Activated CD8-positive, alpha-beta T cell treated with anti-CD3 and anti-CD28 coated beads, Interleukin-2, amount 10 ng/mL, durations not matched to agents 7 days and 5 days (primary cell): ENCODE data around the gene MSH3. TPM values are rescaled to one million over a fixed set of nuclear protein-coding genes. Genes with fewer than 3 reads are reported as not detected.
A peak's percentile ranks its signal among the peaks of the same experiment; 100 is the strongest.
"Not testable (repeated sequence)": the region's sequence is repeated elsewhere in the genome, so short reads cannot be mapped to it uniquely, and the experiment has no call there.

Source experiments
- ATAC-seq: fragments of 150-1000 bp; cut with Tn5 transposase; one replicate; pipeline ENCODE4 v1.10.0; 2021; ENCODE audit warnings: moderate library complexity
- CTCF ChIA-PET: fragments of 350-600 bp; sonication (Branson Sonifier 250); formaldehyde crosslinking; loops from one replicate; lab custom pipeline; 2021; ENCODE audit warnings: antibody characterized with exemption; lab: Charles Lee
- POLR2A ChIA-PET: fragments of 350-600 bp; sonication (Branson Sonifier 250); formaldehyde crosslinking; loops from one replicate; lab custom pipeline; 2021; ENCODE audit warnings: antibody characterized with exemption; lab: Charles Lee
- DNase-seq: peaks from one replicate; pipeline ENCODE4 v3.0.0-alpha.2; 2020
- H3K27ac Mint-ChIP-seq: one replicate; pipeline ENCODE4 v1.8.0; 2021; ENCODE audit warnings: mild to moderate bottlenecking, mixed read lengths
- H3K27me3 Mint-ChIP-seq: one replicate; pipeline ENCODE4 v1.8.0; 2021; ENCODE audit warnings: low read depth, mixed read lengths
- H3K36me3 Mint-ChIP-seq: one replicate; pipeline ENCODE4 v1.8.0; 2021; ENCODE audit warnings: low read depth, mixed read lengths
- H3K4me1 Mint-ChIP-seq: one replicate; pipeline ENCODE4 v1.8.0; 2021; ENCODE audit warnings: low read depth, mixed read lengths
- H3K4me3 Mint-ChIP-seq: one replicate; pipeline ENCODE4 v1.8.0; 2021; ENCODE audit warnings: mild to moderate bottlenecking, mixed read lengths
- H3K9me3 Mint-ChIP-seq: one replicate; pipeline ENCODE4 v1.8.0; 2022; ENCODE audit warnings: mixed read lengths; ENCODE audit not compliant: insufficient read depth
- total RNA-seq, 2 experiments: library from RNA; stranded (reverse); gene quantifications; one replicate each; pipeline ENCODE4 v1.2.3, GENCODE V29; 2021

MSH3 gene
- total RNA-seq, 2 experiments from 2014 or later = 20.1 to 20.3 TPM

DNA sequence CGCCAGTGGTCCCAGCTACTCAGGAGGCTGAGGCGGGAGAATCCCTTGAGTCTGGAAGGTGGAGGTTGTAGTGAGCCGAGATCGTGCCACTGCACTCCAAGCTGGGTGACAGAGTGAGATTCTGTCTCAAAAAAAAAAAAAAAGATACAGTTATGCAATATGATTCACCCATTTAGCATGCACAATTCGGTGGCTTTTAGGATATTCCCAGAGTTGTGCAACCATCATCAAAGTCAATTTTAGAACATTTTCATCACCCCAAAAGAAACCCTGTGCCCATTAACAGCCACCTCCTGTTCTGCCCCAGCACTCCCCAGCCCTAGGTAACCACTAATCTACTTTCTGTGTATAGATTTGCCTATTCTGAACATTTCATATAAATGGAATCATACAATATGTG, 4.7 kb downstream of the MSH3 start:
- H3K27ac Mint-ChIP-seq = no peak overlapping the region
- no peak for DNase-seq
- H3K4me1 Mint-ChIP-seq = peaks cover 23% of the 10 kb centered on the region
- ChIA-PET CTCF (interaction anchor here (1.7 kb wide), 1 partner anchor 10 kb away, joined by 5 read pairs; no protein-coding TSS in a partner anchor), POLR2A (no interaction called here)
- H3K27me3 Mint-ChIP-seq = no peaks in the 10 kb centered on the region
- H3K9me3 Mint-ChIP-seq = no peaks in the 10 kb centered on the region
- H3K4me3 Mint-ChIP-seq = no peak overlapping the region
- no peak for ATAC-seq
- H3K36me3 Mint-ChIP-seq = peaks cover 67% of the 10 kb centered on the region

- H3K27ac Mint-ChIP-seq, CTCF ChIA-PET, H3K9me3 Mint-ChIP-seq, ATAC-seq, DNase-seq, H3K4me3 Mint-ChIP-seq, H3K27me3 Mint-ChIP-seq, POLR2A ChIA-PET: not testable (repeated sequence)
- Mint-ChIP-seq H3K36me3 (peaks cover 79% of the 10 kb centered on the region), H3K4me1 (peaks cover 20% of the 10 kb centered on the region)
These were observed 6.2 kb downstream of the MSH3 start for GRCh38 chr5:80660661-80661060.

DNA sequence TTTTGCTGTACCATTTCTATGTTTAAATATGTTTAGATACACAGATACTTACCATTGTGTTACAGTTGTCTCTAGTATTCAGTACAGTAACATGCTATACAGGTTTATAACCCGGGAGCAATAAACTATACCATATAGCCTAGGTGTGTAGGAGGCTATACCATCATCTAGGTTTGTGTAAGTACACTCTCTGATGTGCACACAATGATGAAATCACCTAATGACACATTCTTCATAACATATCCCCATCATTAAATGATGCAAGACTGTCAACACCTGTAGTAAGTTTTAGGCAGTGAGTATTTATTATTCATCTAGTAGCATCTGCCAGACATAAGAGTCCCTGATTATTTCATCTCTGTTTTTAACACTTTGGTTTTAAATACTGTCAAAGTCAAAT, 7.7 kb downstream of the MSH3 start:
- Mint-ChIP-seq H3K4me3 (no peak overlapping the region), H3K36me3 (peaks cover 79% of the 10 kb centered on the region), H3K27me3 (no peaks in the 10 kb centered on the region), H3K27ac (no peak overlapping the region), H3K4me1 (peaks cover 7% of the 10 kb centered on the region), H3K9me3 (no peaks in the 10 kb centered on the region)
- DNase-seq (no peak), ATAC-seq (no peak)
- CTCF ChIA-PET = interaction anchor here (3.0 kb wide), 1 partner anchor 11 kb away, joined by 14 read pairs; no protein-coding TSS in a partner anchor
- POLR2A ChIA-PET = no interaction called here

GRCh38 chr5:80665057-80665456, 10.6 kb downstream of the MSH3 start:
- DNase-seq (no peak), ATAC-seq (no peak)
- CTCF ChIA-PET = interaction anchor here (1.4 to 6.3 kb wide), 4 partner anchors 8 to 634 kb away, joined by 3 to 36 read pairs (median 9); partner anchors contain the start of gene DHFR
- POLR2A ChIA-PET = interaction anchor here (5.2 kb wide), 1 partner anchor 9 kb away, joined by 22 read pairs; the partner anchor contains the start of genes DHFR and MSH3
- Mint-ChIP-seq H3K27ac (no peak overlapping the region), H3K4me3 (no peak overlapping the region), H3K36me3 (peaks cover 64% of the 10 kb centered on the region), H3K9me3 (no peaks in the 10 kb centered on the region), H3K4me1 (peaks cover 7% of the 10 kb centered on the region), H3K27me3 (no peaks in the 10 kb centered on the region)

DNA sequence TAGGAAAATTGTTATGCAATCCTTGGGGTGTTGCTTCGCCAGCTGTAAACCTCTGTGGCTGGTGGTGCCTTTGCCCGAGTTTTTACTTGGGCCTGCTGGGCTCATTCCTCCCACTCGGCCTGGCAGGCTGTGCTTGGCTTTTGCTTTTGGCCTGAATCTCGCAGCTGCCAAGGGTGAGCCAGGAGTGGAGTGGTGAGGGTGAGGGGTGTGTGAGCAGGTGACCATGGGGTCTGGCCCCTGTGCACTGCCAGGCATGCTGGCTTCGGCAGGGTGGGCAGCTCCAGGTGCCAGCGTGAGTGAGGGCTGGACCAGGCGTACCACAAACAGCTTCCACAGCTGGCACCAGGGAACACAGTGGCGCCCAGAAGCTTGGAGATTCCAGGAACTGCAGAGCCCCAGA, 12.9 kb downstream of the MSH3 start:
- Mint-ChIP-seq H3K36me3 (peaks cover 52% of the 10 kb centered on the region), H3K27me3 (no peaks in the 10 kb centered on the region), H3K4me1 (peaks cover 5% of the 10 kb centered on the region), H3K9me3 (no peaks in the 10 kb centered on the region), H3K27ac (no peak overlapping the region), H3K4me3 (no peak overlapping the region)
- ChIA-PET POLR2A (interaction anchor here (1.1 to 5.2 kb wide), 3 partner anchors 12 to 14 kb away, joined by 3 to 22 read pairs (median 4); partner anchors contain the start of genes DHFR and MSH3), CTCF (interaction anchor here (1.2 to 6.3 kb wide), 2 partner anchors 9 to 11 kb away, joined by 3 to 36 read pairs; partner anchors contain the start of gene DHFR)
- DNase-seq (no peak), ATAC-seq (no peak)

DNA sequence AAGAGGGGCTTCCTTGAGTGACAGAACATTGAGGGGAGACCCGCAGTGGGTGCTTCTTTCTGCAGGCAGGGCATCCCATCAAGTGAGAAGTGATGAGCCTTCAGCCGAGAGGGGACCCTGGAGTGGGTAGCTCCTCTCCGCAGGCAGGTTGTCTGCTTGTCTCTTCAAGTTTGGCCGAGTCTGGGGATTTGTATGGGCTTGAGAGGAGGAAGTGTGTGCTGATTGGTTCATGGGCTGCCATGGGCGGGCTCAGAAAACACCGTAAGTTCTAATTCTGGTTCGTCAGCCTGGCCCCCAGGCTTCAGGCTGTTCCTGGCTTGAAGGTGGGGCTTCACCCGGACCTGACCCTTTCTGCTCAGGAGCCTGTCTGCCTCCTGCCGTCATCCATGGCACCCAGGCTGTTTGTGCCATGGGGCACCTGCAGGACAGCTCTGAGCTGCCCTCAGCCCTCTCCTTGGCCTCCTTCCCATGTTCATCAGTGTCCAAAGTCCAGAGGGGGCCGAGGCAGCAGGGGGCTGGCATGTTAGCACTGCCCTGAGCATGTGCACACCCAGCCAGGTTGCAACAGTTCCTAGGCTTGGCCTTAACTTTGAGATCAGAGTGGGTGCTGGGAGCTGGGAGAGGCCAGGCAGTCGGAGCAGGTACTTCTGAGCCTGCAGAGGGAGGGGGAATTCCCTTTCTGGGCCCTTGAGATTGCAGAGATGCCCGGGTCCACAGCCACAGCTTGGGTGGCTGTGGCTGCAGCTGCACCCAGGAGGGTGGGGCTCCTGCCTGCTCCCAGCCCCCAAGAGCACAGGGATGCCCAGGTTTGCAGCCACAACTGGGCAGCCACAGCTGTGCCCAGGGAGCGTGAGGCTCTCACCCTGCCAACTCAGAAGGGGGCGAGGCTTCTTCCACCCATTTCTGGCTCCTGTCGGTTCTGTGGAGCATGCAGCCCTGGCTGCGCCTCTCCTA, 13.8 kb downstream of the MSH3 start:
- Mint-ChIP-seq H3K27me3 (no peaks in the 10 kb centered on the region), H3K9me3 (no peaks in the 10 kb centered on the region), H3K4me3 (no peak overlapping the region), H3K36me3 (peaks cover 48% of the 10 kb centered on the region), H3K4me1 (peaks cover 5% of the 10 kb centered on the region), H3K27ac (peak overlapping the region; percentile 28)
- POLR2A ChIA-PET = interaction anchor here (1.3 to 5.2 kb wide), 2 partner anchors 12 to 15 kb away, joined by 4 to 22 read pairs; partner anchors contain the start of genes DHFR and MSH3
- DNase-seq (no peak), ATAC-seq (peak; percentile 44)
- CTCF ChIA-PET = interaction anchor here (1.2 to 6.3 kb wide), 3 partner anchors 8 to 440 kb away, joined by 3 to 36 read pairs (median 4); partner anchors contain the start of gene DHFR

- Mint-ChIP-seq H3K27me3 (no peaks in the 10 kb centered on the region), H3K36me3 (peaks cover 43% of the 10 kb centered on the region), H3K27ac (no peak overlapping the region), H3K9me3 (no peaks in the 10 kb centered on the region), H3K4me1 (peaks cover 3% of the 10 kb centered on the region), H3K4me3 (no peak overlapping the region)
- ChIA-PET CTCF (interaction anchor here (0.6 to 2.7 kb wide), 19 partner anchors 9 to 580 kb away, joined by 3 to 14 read pairs (median 4); partner anchors contain the start of gene MSH3), POLR2A (interaction anchor here (1.0 kb wide), 1 partner anchor 17 kb away, joined by 4 read pairs; the partner anchor contains the start of gene DHFR)
- ATAC-seq (peak; percentile 84), DNase-seq (peak; percentile 80)
These were observed 17.8 kb downstream of the MSH3 start for GRCh38 chr5:80672140-80672736.

DNA sequence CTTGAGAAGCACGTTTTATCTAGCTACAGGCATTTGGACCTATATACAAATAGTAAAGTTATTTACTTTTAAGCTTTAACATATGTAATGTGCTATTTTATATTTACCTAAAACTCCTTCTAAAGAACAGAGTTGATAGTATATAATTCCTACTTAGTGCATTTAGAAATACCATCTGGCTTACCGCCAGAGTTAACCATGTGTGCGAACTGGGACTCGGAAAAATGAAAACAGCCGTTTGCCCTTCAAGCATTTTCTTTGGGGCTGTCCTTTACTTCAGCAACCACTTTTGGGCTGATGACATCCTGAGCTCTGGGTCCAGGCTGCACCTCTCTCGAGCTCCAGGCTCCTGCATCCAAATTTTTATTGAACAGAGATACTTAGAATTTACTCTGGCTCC, 22.3 kb downstream of the MSH3 start:
- no peaks in the 10 kb centered on the region for H3K9me3 Mint-ChIP-seq
- no peaks in the 10 kb centered on the region for H3K4me1 Mint-ChIP-seq
- DNase-seq = no peak
- no peak overlapping the region for H3K27ac Mint-ChIP-seq
- ChIA-PET POLR2A (no interaction called here), CTCF (interaction anchor here (0.9 to 1.5 kb wide), 2 partner anchors 9 to 11 kb away, joined by 3 to 4 read pairs; no protein-coding TSS in a partner anchor)
- peaks cover 42% of the 10 kb centered on the region for H3K36me3 Mint-ChIP-seq
- H3K27me3 Mint-ChIP-seq = no peaks in the 10 kb centered on the region
- no peak for ATAC-seq
- no peak overlapping the region for H3K4me3 Mint-ChIP-seq

- POLR2A ChIA-PET = no interaction called here
- Mint-ChIP-seq H3K4me1 (peaks cover 27% of the 10 kb centered on the region), H3K4me3 (no peak overlapping the region), H3K27me3 (no peaks in the 10 kb centered on the region), H3K36me3 (peaks cover 40% of the 10 kb centered on the region), H3K27ac (no peak overlapping the region), H3K9me3 (no peaks in the 10 kb centered on the region)
- DNase-seq (no peak), ATAC-seq (no peak)
- CTCF ChIA-PET = interaction anchor here (0.8 to 6.8 kb wide), 11 partner anchors 10 to 521 kb away, joined by 3 to 44 read pairs (median 5); no protein-coding TSS in a partner anchor
These were observed 32.3 kb downstream of the MSH3 start for GRCh38 chr5:80686757-80687156.

GRCh38 chr5:80688648-80689420, 34.4 kb downstream of the MSH3 start:
- ATAC-seq = no peak

More at GRCh38 chr5:80688648-80689420, 34.4 kb downstream of the MSH3 start:
- Mint-ChIP-seq H3K4me3 (no peak overlapping the region), H3K9me3 (no peaks in the 10 kb centered on the region), H3K4me1 (peaks cover 29% of the 10 kb centered on the region), H3K36me3 (peaks cover 25% of the 10 kb centered on the region), H3K27me3 (no peaks in the 10 kb centered on the region), H3K27ac (no peak overlapping the region)
- DNase-seq = no peak
- POLR2A ChIA-PET = no interaction called here
- CTCF ChIA-PET = interaction anchor here (1.1 to 6.8 kb wide), 7 partner anchors 17 to 611 kb away, joined by 5 to 44 read pairs (median 9); no protein-coding TSS in a partner anchor
